IPS DF 4.7 (cell line): ENCODE data around the gene SH3BP4.

Experiments
- DNase-seq: peaks from one replicate; pipeline ENCODE4 v3.0.0-alpha.2; 2013; ENCODE audit warnings: low spot score; ENCODE audit errors: extremely low read depth

SH3BP4 gene

DNA sequence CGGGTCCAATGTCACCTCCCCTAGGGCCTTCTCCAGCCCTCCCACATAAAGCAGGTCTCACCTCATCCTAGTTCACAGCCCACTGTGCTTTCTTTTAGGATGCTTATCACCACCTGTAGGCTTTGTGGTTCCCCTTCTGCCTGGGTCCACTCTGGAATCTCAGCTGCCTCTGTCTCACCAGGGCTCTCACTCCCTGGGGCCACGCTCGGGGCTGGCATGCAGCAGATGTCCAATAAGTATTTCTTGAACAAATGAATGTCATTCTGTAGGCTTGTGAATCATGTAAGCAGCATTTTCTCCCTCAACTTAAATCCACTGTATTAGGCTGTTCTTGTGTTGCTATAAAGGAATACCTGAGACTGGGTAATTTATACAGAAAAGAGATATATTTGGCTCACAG lies 4.3 kb upstream of the SH3BP4 start:
- DNase-seq = no peak

DNA sequence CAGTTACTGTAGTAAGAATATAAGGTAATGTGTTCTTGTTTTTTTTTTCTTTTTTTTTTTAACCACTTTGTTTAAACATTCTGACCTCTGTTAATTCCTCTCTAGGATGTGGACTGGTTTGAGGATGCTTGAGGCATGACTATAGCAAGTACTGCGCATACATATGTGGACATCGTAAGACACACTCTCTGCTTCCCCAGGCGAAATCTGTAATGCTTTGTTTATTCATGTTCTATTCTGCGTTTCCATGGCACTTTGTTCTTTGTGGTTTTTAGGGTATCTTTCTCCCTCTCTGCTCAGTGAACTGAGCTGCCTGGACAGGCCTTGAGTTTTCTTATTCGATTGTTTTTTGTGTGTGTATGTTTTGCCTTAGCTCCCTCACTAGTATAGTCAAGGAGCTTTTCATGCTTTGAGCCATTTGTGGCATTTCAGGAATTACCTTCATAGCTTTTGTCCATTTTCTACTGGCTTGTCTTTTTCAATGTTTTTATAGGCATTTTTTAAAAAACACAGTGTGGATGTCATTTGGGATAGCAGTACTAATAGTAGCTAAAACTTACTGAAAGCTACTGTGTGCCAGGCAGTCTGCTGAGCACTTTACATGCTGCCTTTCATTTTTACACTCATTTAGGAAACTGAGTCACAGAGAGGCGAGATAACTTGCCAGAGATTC lies 1.9 kb upstream of the SH3BP4 start:
- no peak for DNase-seq

DNA sequence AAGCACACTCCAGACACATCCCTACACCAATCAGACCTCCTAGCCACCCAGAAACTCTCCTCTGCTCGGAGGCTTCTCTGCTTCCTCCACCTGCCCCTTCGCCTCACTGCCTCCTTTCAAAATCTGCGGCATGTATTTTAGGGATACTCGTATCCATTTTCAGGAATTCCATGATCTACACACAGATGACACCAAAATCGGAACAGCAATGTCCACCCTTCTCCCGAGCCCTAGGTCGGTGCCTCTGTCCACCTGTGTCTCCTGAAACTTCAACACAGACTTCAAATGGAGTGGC lies 1.4 kb upstream of the SH3BP4 start:
- DNase-seq = no peak

DNA sequence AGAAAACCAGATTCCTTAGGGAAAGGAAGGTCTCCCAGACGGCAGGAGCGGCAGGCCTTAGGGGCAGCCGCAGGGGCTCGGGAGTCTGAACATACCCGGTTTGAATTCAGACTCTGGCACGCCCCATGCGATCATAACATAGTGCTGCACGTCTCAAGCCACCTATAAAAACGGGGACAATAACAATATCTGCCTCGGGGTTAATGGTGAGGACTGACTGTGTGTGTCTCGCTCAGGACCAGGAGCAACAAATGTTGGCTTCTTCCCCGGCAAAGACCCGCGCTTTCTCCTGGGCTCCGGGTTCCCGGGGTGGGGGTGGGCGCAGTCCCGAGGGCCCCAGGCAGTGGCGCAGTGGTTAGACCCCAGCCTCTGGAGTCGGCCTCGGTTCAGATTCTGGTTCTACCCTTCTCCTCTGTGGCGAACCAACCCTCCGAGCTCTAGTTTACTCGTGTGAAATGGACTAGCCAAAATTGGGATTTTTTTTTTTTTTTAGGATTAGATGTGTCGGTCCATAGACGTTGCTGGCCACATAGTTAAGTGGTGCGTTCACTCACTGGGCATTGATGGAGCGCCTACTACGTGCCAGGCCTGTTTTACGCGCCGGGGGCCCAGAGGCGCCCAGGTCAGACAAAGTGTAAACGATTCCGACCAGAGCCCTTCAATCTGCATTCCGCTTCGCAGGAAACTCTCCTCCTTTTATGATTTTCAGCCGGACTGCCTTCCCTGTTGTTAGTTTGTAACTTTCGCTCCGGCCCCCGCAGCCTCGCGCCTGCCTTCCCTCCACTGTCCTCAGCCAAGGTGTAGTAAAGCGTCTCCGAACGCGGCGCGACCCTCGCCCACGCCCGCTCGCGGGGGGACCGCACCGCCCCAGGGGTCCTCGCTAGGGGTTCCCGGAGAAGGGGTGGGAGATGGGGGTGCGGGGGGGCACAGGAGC lies 820 bp upstream of the SH3BP4 start:
- DNase-seq = no peak

DNA sequence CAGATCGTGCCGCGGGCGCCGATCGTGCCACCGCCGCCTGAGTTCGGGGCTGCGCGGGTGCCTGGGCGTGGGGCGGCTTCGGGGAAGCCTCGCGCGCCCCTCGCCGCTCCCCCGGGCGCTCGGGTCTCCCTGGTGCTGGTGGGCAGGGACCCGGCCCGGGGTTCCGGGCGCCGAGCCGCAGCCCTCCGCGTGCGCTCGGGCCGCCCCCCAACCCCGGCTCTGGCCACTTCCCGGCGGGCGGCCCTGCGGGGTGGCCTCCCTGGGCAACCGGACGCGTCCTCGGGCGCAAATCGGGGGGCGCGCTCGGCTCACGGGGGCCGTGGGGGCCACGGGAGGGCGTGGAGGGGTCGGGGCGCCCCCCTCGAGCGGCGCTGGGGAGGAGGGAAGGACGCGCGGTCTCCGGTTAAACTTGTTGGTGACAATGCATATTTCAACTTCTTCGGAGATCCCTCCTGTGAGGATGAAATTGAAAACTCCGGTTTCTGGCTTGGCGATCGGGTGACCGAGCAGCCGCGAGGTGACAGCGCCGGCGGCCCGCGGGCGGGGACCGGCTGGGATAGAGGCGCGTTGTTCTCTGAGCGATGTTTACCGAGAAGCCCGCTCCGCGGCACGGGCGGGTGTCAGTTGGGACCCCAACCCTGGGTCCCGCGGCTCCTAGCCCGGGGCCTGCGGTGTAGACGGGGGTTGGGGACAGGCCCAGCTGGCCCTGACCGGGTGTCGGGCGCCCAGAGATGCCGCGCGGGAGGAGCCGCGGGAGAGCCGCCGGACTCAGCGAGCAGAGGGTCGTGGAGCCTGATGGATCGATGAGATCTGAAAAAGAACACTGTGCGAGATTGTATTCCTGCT lies 676 bp downstream of the SH3BP4 start:
- DNase-seq = no peak

DNA sequence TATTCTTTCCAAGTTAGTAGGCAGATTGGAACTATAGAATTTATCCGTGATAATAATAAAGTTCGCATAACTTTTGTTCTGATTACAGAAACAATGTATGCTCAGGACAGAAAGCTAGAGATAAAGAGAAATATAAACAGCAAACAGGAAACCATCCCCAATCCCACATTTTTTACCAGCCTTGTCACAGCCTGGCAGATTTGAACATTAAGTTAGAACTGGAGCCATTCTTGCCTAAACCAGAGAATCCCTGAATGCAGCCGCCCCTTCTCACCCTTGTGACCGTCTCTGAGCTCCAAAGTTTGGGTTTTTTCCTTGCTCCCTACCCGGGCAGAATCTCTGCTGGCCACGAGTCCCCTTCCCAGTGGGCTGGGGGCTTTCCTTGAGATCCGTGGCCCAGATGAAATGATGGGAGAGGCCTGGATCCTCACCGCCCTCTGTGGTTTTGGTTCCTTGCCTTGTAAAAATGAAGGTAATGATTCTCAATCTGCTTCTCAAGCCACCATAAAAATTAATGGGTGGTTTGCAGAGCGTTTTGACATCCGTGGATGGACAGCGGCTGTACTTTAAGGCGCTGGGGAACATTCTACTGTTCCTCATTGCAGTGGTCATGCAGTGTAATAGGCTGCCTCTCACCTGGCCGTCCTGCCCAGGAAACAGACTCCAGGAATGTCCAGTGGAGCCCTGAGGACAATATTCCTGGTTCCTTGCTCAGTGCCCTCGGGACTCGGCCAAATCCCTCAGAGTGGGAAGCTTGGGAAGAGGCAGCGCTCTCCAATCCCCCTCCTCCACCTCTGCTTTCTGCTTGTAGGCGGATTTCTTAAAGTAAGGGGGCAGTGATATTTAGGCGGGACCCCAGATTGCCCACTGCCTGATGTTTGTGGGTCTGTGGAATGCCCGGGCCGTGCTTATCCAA lies 1.6 kb downstream of the SH3BP4 start:
- DNase-seq = no peak

DNA sequence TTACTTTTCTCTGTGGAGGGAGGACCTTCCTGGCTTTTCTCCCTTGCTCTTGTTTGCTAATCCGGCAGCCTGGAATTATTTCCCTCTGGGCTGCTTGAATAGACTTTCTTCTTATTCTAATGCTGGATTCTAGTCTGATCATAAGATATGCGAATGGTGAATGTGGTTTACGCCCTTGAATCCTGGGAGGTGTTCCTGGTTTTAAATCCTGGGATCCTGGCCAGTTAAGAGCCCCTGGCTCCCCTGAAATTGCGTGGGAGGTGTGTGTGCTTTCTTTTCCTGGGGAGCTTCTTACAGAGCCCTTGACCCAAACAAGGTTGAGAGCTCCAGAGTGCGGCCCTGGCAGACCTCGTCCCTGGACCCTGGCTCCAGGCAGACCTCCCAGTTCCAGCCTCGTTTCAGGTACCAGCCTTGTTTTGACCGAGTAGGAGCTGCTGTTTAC lies 2.8 kb downstream of the SH3BP4 start:
- DNase-seq = no peak

DNA sequence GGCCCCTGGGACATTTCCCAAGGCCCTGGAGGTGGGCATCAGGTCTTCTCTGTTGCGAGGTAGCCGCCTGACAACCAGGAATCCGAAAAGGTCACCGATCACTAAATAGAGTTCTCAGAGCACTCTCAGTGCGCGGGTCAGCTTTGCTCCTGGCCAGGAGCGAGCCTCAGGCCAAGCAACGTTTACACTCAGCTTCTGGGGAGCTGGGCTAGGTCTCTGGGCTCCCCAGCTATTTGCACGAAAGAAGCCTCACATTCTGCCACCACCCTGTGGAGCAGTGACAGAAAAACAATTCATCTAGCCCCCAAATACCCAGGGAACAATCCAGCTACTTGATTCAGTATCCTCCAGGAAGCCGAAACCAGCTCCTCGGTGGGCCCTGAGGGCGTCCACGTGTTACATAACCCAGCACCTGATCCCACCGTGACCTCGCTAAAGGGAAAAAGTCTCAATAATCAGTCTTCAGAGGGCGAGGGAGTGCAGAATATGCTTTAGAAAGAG lies 3.3 kb downstream of the SH3BP4 start:
- DNase-seq = no peak

- no peak for DNase-seq
Measured at GRCh38 chr2:234955971-234956509, 4.2 kb downstream of the SH3BP4 start.

DNA sequence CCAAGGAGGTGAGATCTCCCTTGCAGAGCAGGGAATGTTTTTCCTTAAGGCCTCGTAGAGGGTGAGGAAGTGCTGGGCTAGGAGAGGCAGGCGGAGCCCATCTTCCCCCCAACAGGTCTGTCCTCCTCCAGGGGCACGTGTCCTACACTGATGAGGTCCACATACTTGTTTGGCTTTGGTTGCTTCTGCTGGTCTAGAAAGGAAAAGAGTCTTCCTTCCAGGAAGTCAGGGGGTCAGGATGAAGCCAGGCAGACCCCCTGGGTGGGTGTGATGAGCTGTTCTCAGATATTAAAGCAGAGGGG lies 6.0 kb downstream of the SH3BP4 start:
- DNase-seq = no peak

GRCh38 chr2:234958311-234958710 lies 6.5 kb downstream of the SH3BP4 start:
- no peak for DNase-seq

- DNase-seq = no peak
Measured at GRCh38 chr2:234958746-234959395, 7.1 kb downstream of the SH3BP4 start.

DNA sequence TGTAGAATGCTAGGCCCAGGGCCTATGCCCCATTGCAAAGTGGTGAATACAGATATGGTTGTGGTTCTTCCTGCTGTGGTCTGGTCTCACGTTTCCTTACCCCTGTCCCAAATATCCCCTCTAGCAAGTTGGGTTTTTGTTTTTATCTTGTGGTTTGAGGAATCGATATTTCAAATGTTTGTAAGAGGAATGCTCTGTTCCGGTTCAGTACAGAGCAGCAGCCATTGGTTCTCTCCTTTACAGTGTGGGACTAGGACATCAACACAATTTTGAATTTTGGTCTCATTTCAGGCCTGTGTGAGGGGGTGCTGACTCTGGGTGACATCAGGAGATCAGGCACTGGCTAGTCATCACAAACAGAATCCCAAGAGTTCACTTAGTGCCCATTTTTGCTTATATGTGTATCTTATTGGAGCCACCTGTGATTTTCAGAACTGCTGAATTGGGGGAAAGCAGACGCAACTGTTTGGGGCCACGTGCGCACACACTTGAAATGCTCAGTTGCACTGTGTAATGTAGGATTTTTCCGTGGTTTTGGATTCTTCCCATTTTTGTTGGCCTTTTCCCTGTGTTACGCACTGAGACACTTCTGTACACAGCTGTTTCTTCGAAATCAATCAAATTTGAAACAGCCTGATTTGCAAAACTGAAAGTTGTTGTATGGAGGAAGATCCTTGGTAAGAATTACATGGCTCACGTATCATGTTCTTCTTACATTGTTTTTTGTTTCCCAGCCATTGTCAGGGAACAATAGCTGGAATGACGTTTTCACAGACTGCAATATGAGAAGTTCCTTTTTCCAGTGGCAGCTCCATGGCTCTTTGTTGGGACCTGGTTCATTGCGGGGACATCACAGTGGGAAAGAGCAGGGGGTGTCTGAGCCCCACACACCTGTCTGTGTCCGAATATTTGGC lies 8.6 kb downstream of the SH3BP4 start:
- no peak for DNase-seq

DNA sequence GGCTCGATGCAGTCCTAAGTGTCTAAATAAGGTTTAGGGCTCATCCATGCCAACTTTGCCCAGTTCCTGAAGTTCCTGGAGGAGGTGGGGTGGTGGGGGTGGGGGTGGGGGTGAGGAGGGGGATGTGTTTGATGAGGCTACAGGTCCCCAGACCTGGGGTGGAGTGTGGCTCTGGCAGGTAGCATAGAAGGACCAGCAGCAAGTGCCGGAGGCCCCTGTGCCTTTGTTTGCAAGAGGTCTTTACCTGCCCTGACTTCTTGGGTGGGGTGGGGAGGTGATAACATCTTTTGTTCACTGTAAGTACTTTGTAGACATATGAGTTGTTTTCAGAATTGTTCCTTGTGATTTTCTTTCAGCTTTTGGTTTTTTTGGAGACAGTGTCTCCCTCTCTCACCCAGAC lies 10.0 kb downstream of the SH3BP4 start:
- no peak for DNase-seq

- no peak for DNase-seq
Measured at GRCh38 chr2:234963773-234964615, 12.2 kb downstream of the SH3BP4 start.

DNA sequence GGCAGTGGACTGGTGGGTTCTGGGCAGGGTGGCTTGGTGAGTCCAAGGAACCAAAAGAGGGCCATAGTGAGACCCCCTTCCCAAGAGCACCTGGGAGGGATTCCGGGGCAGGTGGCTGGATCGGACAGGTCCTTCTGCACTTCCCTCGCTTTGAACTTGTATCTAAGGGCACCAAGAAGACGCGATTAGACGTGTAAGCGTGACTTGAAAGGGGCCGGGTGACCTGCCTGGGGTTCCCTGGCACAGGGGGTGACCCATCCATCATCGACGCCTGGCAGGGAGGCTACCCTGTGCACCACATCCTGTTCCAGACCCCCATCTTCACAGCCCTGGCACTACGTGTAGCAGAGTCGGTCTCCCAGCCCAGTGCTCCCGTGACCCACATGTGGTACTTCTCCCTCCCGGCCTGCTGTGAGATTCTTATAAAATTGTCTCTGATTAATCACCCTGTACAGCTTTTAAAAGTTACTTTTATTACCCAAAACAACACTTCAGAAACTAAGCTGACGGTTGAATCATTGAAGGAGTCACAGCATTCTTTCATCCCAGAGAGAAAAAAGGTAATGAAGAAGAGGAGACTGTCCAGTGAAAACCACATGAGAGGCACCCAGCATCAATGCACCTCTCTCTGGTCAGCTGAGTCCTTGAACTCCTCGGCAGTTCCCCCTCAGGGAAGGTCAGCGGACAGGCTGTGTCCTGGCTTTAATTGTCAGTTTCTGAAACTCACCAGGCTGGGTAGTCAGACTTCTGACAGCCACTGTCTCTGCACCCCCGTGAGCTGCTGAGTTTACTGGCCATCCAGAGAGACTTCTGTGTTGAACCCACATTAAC lies 13.0 kb downstream of the SH3BP4 start:
- DNase-seq = no peak

- DNase-seq = no peak
Measured at GRCh38 chr2:234966340-234966739, 14.5 kb downstream of the SH3BP4 start.
